ENCODE data around the gene EFCAB5.
A peak's percentile ranks its signal among the peaks of the same experiment; 100 is the strongest.
"Not testable (repeated sequence)": the region's sequence is repeated elsewhere in the genome, so short reads cannot be mapped to it uniquely, and the experiment has no call there.

Gene EFCAB5

DNA sequence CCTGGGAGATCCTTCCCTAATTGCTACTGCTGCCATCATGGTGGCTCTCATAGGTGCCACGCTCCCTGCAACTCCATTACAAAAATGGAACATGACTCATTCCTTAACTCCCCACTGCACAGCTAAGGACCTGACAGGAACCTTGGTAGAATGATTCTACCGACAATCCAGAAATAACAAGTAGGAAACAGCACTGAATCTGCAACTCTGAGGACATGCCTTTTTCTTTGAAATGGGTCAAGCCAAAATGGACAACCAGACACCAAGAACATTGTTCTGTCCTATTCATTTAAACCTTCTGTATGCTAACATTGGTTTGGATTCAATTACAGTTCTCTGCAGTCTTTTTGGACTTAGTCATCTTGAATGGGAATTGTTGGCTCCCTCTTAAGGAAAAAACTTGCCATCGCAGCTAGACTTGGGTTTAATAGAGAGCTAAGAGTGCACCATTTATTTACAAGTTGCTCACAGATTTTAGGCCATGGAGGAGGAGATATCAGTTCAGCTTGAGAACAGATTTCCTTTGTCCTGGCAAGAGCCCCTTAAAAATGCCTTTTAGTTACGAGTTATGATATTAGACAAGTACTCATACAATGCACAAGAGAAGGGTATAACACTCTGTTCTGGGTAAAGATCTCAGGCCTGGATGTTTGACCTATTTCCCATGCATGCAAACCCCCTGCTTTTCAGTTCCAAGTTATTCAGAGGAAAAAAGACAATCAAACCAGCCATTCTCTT lies 154.2 kb downstream of the EFCAB5 start:
- DNase-seq (ENCODE audit: low spot score): no peak

DNA sequence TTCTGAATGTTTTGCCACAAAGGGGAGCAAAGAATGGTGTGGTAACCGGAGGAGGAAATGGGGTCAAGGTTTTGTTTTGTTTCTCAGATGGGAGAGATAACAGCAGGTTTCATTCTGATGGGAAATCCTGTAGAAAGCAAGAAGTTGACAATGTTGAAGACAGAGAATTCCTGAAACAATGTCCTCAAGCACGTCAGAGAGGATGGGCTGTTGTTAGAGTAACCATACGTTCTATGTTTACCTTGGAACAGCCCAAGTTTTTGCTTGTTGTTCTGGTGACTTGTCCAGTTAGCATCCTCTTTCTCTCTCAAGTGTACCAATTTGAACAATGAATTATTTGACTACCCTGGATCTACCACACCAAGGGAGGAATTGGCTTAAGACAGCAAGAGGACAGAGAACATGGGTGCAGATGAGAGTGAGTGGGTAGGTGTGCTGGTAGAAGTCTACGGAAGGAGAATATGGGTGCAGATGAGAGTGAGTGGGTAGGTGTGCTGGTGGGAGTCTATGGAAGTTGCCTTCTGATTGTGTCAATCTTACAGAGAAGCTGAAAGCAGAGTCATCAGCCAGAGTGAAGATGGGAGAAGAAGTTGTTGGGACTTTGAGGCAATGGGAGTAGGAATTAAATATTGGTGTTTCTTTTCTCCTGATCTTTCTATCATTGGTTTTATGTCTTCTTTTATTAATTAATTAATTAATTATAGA lies 160.4 kb downstream of the EFCAB5 start:
- no peak for DNase-seq (ENCODE audit: low spot score)

DNA sequence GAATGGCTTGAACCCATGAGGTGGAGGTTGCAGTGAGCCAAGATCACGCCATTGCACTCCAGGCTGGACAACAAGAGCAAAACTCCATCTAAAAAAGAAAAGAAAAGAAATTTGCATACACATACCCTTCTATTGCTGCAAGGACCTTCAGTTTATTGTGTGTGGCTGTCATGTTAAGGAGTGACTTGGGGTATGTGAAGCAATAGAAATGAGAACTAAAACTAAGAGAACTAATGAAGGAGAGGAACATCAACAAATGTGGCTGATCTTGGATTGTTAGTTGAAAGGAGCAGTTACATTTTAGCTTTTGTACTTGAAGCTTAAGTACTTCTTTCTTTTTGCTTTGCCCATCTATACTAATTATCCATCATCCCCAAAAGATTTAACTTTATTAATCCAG lies 162.5 kb downstream of the EFCAB5 start:
- DNase-seq (ENCODE audit: low spot score): no peak

DNA sequence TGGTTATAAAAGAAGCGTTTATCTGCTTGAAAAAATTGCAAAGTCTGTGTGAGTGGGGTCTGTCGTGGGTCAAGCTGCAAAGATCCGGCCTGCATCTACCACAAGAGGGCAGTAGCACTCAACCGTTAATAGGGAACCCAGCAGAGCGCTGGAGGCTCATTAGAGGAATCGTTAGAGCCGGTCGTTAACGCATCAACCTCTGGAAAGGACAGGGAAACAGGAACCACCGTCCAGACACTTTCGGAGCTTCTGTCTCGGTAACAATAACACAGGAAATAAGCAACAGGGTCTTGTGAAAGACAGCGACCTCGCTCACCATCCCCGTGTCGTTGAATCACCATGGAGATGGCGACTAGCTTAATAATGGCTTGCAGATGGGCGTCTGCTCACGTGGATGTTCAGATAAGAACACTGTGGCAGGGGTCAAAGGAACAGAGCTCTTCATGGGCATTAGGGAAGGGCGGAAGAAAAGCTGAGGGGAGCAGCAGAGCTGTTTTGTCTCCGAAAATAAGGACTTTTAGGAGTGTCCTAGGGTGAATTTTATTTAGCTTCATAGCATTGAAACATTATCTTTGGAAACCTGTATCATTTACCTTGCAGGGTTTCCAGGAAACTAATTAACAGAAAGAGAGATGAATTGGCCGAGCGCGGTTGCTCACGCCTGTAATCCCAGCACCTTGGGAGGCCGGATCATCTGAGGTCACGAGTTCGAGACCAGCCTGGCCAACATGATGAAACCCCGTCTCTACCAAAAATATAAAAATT lies 163.3 kb downstream of the EFCAB5 start:
- DNase-seq (ENCODE audit: low spot score): peak; percentile 88

DNA sequence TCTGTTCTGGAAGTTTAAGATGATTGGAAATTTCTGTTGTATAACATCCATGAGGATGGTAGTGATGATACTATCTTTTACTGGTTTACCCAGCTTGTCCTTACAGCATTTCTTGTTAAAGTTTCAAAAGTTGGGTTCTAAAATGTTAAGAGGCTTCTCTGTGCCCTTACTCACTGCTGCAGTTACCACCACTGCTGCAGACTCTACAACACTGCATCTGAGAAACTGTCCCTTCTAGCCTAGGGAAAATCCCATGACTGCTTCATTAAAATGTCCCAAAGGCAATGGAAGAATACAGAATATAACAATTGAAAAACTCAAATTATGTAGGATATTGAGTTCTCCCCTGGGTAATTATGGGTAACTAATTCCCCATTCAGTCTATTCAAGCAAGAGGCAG lies 171.4 kb downstream of the EFCAB5 start:
- DNase-seq (ENCODE audit: low spot score): no peak

DNA sequence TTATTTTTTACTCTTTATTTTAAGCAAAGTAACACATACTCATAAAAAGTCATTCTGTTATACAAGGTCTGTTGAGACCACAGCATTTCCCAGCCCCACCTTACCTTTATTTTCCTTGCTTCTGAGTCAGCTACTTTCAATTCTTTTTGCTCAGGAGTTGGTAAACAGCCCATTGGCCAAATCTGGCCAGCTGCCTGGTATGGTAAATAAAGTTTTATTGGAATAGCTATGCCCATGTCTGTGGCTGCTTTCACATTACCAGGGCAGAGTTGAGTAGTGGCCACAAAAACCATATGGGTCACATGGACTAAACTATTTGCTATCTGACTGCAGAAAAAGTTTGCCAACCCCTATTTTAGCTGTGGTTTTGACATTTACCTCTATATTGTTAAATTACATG lies 171.8 kb downstream of the EFCAB5 start:
- DNase-seq (ENCODE audit: low spot score): no peak

DNA sequence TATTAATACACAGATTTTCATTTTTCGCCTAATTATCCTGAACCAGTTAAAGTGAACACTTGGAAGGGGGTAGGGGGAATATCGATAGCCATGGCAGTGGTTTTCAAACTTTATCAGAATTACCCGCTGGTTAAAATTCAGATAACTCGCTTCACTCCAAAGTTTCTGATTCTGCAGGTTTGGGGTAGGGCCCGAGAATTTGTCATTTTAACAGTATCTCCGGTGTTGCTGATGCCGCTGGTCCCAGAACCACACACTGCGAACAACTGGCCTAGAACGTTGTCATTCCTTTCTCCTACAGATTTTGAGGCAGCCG lies 174.9 kb downstream of the EFCAB5 start:
- no peak for DNase-seq (ENCODE audit: low spot score)

DNA sequence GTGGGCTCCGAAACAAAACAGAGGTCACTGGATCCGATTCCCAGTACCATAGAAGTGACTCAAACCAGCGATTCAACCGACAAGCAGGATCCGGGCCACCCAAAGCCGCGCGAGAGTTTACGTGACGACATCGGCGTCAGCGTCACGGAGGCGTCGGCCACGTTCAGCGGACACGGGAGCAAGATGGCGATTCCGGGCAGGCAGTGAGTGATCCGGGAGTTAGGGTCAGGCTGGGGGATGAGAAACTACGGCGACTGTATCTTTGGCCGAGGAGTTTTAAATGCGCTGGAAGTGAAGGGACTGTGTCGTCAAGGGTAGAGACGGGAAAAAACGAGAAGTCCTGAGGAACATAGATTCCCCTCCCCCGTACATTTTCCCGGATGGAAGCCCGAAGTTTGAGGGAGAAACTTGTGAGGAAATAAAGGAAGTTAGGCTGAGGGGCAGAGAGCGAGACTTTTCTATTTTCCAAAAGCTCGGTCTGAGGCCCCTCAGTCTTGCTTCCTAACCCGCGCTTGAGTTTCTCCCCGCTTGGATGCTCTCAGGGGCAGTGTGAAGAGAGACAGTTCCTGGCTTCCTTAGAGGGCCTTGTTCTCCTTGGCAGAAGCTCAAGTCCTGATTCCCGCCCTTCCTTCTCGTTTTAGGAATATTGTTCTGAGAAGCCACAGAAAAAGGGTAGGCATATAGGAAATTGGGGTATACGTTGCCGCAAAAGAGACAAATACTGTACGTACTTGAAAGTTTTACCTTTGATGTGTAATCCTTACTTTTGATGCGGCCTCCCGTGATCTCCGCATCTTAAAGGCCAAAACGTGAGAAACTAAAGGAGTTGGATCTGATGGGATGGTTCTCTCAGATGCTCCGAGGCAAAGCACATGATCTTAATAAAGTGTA lies 175.5 kb downstream of the EFCAB5 start, which contains the start of gene NSRP1:
Gene NSRP1 (plus strand): TSS at position 156 of the 891 bp plus-strand sequence. CDS start 28 bp downstream, at position 184.
- DNase-seq (ENCODE audit: low spot score): peak; percentile 97

DNA sequence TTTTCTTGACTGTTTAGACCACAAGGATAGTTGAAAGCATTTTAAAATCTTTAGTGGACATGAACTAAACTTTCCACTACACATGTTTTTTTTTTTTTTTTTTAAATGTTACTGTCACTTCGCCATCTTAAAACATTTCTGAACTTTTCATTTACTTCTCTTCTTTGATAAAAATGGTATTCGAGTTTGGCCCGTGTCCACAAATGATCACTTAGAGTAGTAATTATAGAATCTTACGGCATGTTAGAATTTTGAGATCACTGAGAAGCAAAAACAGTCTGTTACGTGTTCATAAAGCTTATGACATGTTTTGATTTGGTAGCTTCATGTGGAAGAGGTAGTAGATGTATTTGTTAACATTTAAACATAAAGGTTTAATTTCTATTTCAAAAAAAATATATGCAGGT lies 176.2 kb downstream of the EFCAB5 start:
- DNase-seq (ENCODE audit: low spot score): no peak

DNA sequence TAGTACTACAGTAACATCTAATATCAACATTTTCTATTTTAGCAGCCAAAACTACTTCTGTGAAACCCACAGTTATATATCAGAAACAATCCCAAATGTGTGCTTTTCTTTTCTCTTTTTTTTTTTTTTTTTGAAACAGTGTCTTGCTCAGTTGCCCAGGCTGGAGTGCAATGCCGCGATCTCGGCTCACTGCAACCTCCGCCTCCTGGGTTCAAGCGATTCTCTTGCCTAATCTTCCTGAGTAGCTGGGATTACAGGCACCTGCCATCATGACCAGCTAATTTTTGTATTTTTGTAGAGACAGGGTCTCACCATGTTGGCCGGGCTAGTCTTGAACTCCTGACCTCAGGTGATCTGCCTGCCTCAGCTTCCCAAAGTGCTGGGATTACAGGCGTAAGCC lies 177.2 kb downstream of the EFCAB5 start:
- DNase-seq (ENCODE audit: low spot score): not testable (repeated sequence)

DNA sequence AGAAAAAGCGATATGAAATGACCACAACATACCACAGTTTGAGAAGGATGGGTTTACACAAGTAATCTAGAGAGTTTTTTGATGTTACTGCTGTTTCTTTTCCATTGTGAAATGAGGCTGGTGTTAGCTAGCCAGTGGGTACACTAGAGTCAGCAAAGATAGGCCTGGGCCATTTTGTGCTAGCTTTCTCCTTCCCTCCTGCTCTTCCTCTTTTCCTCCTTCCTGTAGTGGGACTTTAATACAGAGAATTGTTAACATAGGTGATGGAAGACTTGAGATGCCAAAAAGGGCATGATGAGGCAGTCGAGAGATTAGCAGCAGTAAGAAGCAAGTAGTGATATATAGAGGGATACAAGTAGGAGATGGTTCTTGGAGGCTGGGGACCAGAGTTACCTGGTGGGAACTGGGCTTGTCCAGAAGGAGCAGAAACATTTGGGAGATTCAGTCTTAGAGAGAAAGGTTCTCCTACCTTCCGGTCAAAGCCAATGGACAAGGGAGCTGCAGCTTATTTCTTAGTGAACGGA lies 182.9 kb downstream of the EFCAB5 start:
- no peak for DNase-seq (ENCODE audit: low spot score)

DNA sequence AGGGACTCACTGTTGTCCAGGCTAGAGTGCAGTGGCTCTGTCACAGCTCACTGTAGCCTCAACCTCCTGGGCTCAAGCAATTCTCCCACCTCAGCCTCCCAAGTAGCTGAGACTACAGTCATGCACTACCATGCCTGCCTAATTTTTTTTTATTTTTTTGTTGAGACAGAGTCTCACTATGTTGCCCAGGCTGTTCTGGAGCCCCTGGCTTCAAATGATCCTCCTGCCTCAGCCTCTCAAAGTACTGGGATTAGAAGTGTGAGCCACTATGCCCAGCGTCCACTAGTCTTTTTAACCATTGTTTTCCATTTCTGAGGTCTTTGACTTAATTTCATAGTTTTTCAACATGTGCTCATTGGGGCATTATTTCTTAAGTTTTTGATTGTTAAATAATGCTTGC lies 188.7 kb downstream of the EFCAB5 start:
- no peak for DNase-seq (ENCODE audit: low spot score)

DNA sequence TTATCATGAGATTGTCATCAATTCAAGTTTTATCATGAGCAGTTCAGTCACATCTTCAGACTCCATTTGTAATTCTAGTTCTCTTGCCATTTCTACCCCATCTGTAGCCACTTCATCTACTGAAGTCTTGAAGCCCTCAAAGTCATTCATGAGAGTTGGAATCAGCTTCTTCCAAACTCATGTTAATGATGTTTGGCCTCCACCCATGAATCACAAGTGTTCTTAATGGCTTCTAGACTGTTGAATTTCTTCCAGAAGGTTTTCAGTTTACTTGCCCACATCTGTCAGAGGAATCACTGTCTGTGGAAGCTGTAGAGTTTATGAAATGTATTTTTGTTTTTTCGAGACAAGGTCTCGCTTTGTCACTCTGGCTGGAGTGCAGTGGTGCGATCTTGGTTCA lies 191.2 kb downstream of the EFCAB5 start:
- DNase-seq (ENCODE audit: low spot score): no peak

DNA sequence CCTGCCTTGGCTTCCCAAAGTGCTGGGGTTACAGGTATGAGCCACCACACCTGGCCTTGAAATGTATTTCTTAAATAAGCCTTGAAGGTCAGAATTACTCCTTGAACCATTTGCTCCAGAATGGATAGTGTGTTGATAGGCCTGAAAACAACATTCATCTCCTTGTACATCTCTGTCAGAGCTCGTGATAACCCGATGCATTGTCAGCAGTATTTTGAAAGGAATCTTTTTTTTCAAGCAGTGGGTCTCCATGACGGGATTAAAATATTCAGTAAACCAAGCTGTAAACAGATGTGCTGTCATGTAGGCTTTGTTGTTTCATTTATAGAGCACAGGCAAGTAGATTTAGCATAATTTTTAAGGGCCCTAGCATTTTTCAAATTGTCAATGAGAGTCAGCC lies 191.8 kb downstream of the EFCAB5 start:
- DNase-seq (ENCODE audit: low spot score): no peak

DNA sequence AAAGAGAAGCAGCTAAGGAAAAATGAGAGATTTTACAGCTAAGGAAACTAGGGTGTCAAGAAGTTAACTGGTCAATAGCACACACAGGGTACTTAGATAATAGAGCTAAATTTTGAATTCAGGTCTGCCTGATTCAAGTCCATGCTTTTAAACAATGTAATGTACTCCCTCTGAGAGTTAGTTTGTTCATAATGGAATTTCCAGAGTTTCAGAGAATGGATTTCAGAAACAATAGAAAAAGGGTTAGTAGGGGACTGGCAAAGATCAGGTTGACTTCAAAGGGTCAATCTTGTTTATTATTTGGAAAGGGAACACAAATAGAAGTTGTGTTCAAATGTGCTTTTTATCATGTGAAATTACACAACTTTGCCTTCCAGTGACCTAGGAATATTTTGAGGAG lies 193.1 kb downstream of the EFCAB5 start:
- DNase-seq (ENCODE audit: low spot score): no peak

DNA sequence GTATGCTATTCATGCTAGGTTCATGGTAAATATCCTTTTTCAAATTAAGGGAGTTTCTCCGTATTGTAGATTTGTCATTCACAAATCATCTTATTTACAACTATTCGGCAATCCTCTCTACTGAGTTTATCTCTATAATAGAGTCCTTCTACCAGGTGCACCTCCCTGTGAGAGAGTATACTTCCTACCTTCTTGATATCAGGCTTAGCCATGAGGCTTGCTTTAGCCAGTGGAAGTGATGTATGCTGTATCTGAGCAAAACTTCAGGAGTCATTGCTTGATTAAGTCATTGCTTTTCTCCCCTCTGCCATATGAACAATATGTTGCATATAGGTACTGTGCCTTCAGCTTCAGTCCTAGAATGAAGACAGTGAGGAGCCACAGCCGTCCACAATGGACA lies 195.7 kb downstream of the EFCAB5 start:
- no peak for DNase-seq (ENCODE audit: low spot score)

DNA sequence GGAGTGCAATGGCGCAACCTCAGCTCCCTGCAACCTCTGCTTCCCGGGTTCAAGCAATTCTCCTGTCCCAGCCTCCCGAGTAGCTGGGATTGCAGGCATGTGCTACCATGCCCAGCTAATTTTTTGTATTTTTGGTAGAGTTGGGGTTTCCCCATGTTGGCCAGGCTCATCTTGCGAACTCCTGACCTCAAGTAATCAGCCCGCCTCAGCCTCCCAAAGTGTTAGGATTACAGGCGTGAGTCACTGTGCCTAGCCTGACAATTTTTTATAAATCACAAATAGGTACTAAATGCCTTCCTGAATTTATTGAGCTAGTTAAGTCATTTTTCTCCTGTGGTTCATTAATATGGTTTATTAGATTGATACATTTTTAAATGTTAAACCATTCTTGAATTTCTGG lies 206.4 kb downstream of the EFCAB5 start:
- DNase-seq (ENCODE audit: low spot score): not testable (repeated sequence)

DNA sequence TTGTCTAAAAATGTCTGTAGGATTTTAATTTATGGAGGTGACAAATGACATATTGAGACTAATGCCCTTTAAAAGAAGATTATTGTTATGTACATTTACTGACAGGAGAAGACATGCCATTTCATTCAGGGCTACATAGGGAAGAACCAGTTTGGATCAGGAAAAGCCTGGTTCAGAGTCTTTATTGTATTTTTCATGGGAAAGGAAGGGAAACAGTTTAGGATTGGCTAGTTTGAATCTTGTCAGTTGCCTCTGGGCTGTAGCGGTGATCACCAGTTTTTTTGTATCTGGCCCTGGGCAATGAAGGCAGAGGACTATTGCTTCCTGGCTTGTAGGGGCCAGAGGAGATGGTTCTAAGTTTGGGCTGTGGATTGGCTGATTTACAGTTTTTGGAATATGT lies 206.9 kb downstream of the EFCAB5 start:
- DNase-seq (ENCODE audit: low spot score): no peak

DNA sequence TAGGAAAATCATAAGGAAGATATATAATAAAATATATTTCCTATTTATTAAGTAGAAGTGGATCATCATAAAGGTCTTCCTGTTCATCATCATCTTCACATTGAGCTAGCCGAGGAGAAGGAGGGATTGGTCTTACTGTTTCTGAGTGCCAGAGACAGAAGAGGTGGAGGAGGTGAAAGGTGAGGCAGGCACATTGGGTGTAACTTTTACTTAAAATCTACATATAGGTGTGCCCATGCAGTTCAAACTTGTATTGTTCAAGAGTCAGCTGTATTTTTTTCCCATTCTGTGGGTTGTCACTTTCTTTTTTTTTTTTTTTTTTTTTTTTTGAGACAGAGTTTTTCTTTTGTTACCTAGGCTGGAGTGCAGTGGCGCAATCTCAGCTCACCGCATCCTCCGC lies 210.0 kb downstream of the EFCAB5 start:
- DNase-seq (ENCODE audit: low spot score): no peak

DNA sequence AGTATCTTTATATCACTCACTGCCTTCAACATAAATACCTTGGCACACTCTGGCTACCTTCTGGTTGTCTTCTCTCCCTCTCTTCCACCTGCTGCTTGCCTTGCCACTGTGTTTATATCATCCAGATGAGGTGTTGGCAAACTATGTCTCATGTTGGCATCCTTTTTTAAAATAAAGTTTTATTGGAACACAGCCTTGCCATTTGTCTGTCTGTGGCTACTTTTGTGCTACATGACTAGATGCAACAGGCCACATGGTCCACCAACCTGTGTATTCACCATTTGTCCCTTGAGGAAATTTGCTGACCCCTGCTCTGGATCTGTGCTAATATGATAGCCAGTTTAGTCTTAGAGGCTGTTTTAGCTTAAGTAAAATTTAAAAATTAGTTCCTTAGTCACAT lies 212.0 kb downstream of the EFCAB5 start:
- DNase-seq (ENCODE audit: low spot score): no peak

DNA sequence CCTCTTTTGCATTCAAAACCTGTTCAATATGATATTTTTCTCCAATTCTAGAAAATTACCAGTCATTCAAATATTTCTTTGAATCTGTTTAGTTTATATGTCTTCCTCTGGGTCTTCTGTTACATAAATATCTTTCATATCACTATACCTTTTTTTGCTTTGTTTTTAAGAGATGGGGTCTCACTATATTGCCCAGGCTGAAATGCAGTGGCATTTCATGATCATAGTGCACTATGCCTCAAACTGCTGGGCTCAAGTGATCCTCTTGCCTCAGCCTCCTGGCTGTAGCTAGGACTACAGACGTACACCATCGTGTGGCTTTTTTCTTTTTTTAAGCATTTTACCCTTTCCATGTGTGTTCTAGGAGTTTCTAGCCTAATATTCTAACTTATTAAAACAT lies 214.0 kb downstream of the EFCAB5 start:
- DNase-seq (ENCODE audit: low spot score): no peak

Measured in ecto neural progenitor cell (in vitro differentiated cells).